SK-N-SH (cell line): ENCODE data around the gene FPR1. TPM values are rescaled to one million over a fixed set of nuclear protein-coding genes. Genes with fewer than 3 reads are reported as not detected.

Experiments
- CTCF ChIA-PET: fragments of 300-600, 350-600 bp; formaldehyde crosslinking; extraction: SDS; loops from one replicate; lab custom pipeline; 2021; lab: Yijun Ruan, JAX
- POLR2A ChIA-PET: fragments of 350-600 bp; sonication (Branson Sonifier 250); formaldehyde crosslinking; extraction: SDS; loops from one replicate; lab custom pipeline; 2020; ENCODE audit warnings: antibody characterized with exemption, inconsistent platforms; lab: Yijun Ruan, JAX
- DNase-seq: peaks from one replicate; pipeline ENCODE4 v3.0.0; 2012
- H2AFZ ChIP-seq: fragments of 200-600 bp; sonication (generic); 2 replicates; pipeline ENCODE4 v1.8.1; 2016; ENCODE audit warnings: antibody characterized with exemption, mild to moderate bottlenecking, low read depth
- H3F3A ChIP-seq: fragments of 200-600 bp; sonication (generic); replicated peaks from 2 replicates; pipeline ENCODE3; 2016; ENCODE audit warnings: antibody characterized with exemption, mild to moderate bottlenecking; ENCODE audit not compliant: insufficient read depth
- H3K27ac ChIP-seq, 2 experiments: fragments of 200-500 bp in 1 of 2; fragments of 200-600 bp in 1 of 2; sonication (Bioruptor generic) in 1 of 2; sonication (generic), shearing (Covaris generic) in 1 of 2; 2 replicates each; pipeline versions ENCODE4 v1.5.1 to v1.6.1; 2014 to 2016; ENCODE audit warnings: low read depth in 2 of 2, inconsistent platforms in 1 of 2, low read length in 1 of 2, mild to moderate bottlenecking in 1 of 2, mixed read lengths in 1 of 2
- H3K27me3 ChIP-seq: fragments of 200-600 bp; sonication (generic), shearing (Covaris generic); 2 replicates; pipeline ENCODE4 v1.6.1; 2016; ENCODE audit warnings: mixed run types; ENCODE audit not compliant: insufficient read depth
- H3K36me3 ChIP-seq, 2 experiments: fragments of 200-500 bp in 1 of 2; fragments of 200-600 bp in 1 of 2; sonication (Bioruptor generic) in 1 of 2; sonication (generic) in 1 of 2; replicated peaks in 1 of 2; 2 replicates each; pipeline versions ENCODE3 to v1.5.1; 2014 to 2016; ENCODE audit warnings: low read length in 1 of 2, mild to moderate bottlenecking in 1 of 2; ENCODE audit not compliant: insufficient read depth in 2 of 2, control insufficient read depth in 1 of 2
- H3K4me1 ChIP-seq, 2 experiments: fragments of 200-500 bp in 1 of 2; fragments of 200-600 bp in 1 of 2; sonication (Bioruptor generic) in 1 of 2; sonication (generic), shearing (Covaris generic) in 1 of 2; 2 replicates each; pipeline versions ENCODE4 v1.5.1 to v1.6.1; 2014 to 2016; ENCODE audit warnings: low read depth in 1 of 2, low read length in 1 of 2, mixed run types in 1 of 2; ENCODE audit not compliant: insufficient read depth in 2 of 2, control insufficient read depth in 1 of 2
- H3K4me2 ChIP-seq: fragments of 200-600 bp; sonication (generic), shearing (Covaris generic); 2 replicates; pipeline ENCODE4 v1.6.1; 2017; ENCODE audit warnings: mixed run types
- H3K4me3 ChIP-seq, 2 experiments: fragments of 200-500 bp in 1 of 2; fragments of 200-600 bp in 1 of 2; sonication (Bioruptor generic) in 1 of 2; sonication (generic), shearing (Covaris generic) in 1 of 2; 2 replicates each; pipeline versions ENCODE4 v1.5.1 to v1.8.1; 2014 to 2016; ENCODE audit warnings: low read depth in 2 of 2, inconsistent platforms in 1 of 2, low read length in 1 of 2, mild to moderate bottlenecking in 1 of 2, mixed read lengths in 1 of 2, moderate library complexity in 1 of 2
- H3K79me2 ChIP-seq: fragments of 200-600 bp; sonication (generic); 2 replicates; pipeline ENCODE4 v1.8.1; 2017; ENCODE audit warnings: mild to moderate bottlenecking; ENCODE audit not compliant: insufficient read depth
- H3K9ac ChIP-seq: fragments of 200-600 bp; sonication (generic); 2 replicates; pipeline ENCODE4 v1.6.1; 2017; ENCODE audit warnings: mixed run types
- H3K9me2 ChIP-seq: fragments of 200-600 bp; sonication (generic); 2 replicates; pipeline ENCODE4 v1.6.1; 2017; ENCODE audit warnings: mixed run types
- H3K9me3 ChIP-seq: fragments of 200-600 bp; sonication (generic); 2 replicates; pipeline ENCODE4 v1.6.1; 2017; ENCODE audit warnings: mixed run types, mild to moderate bottlenecking, moderate library complexity
- H4K20me1 ChIP-seq: fragments of 200-600 bp; sonication (generic); 2 replicates; pipeline ENCODE4 v1.6.1; 2017; ENCODE audit warnings: mild to moderate bottlenecking, mixed run types; ENCODE audit not compliant: insufficient read depth
- ELF1 ChIP-seq: IDR thresholded peaks from 2 replicates; pipeline ENCODE4 v1.4.0; 2012
- EZH2phosphoT487 ChIP-seq: fragments of 200-600 bp; sonication (generic); IDR thresholded peaks from 2 replicates; pipeline ENCODE4 v1.6.1; 2017; ENCODE audit warnings: low read depth, mixed run types, mild to moderate bottlenecking, antibody characterized with exemption, moderate library complexity, borderline replicate concordance
- FOSL2 ChIP-seq: IDR thresholded peaks from 2 replicates; pipeline ENCODE4 v1.4.0; 2012; ENCODE audit warnings: low read depth, mild to moderate bottlenecking, moderate library complexity, borderline replicate concordance
- FOXJ3 ChIP-seq: sonication (generic); formaldehyde crosslinking; IDR thresholded peaks from 2 replicates; pipeline ENCODE4 v1.5.1; 2020; ENCODE audit warnings: mild to moderate bottlenecking, missing genetic modification reagents
- JUND ChIP-seq: IDR thresholded peaks from 2 replicates; pipeline ENCODE4 v1.4.0; 2012
- MXI1 ChIP-seq: IDR thresholded peaks from 2 replicates; pipeline ENCODE4 v1.6.1; 2012; ENCODE audit warnings: mild to moderate bottlenecking, low read depth, low read length, improper control_type of control experiment
- RCOR1 ChIP-seq: fragments of 150-350 bp; IDR thresholded peaks from 2 replicates; pipeline ENCODE4 v1.6.1; 2017; ENCODE audit warnings: antibody characterized with exemption, low read length
- TAF1 ChIP-seq: IDR thresholded peaks from 2 replicates; pipeline ENCODE4 v1.6.1; 2012; ENCODE audit warnings: low read depth, mild to moderate bottlenecking, low read length, moderate library complexity, borderline replicate concordance
- YY1 ChIP-seq: IDR thresholded peaks from 2 replicates; pipeline ENCODE4 v1.4.0; 2012; ENCODE audit warnings: low read depth, mild to moderate bottlenecking
- WGBS: methylation state at CpG from one replicate; pipeline ENCODE4 v1.1.6; 2017; ENCODE audit warnings: low lambda C conversion rate; 5-methylcytosine and 5-hydroxymethylcytosine counted together
- polyA plus RNA-seq, 3 experiments: library from polyadenylated mRNA; depleted of rRNA; stranded (reverse); fragments of >200 nt; gene quantifications; 2 replicates each; pipeline ENCODE4 v1.2.3, GENCODE V29; 2012
- TF ChIP-seq, protein P1 (sequence below): IDR thresholded peaks from 2 replicates; pipeline ENCODE4 v1.4.0; 2012; ENCODE audit warnings: low read depth, borderline replicate concordance
- TF ChIP-seq, protein P2 (sequence below): IDR thresholded peaks from 2 replicates; pipeline ENCODE4 v1.6.1; 2012; ENCODE audit warnings: mild to moderate bottlenecking, low read depth, low read length, moderate library complexity
- TF ChIP-seq, protein P3 (sequence below): fragments of 150-350 bp; IDR thresholded peaks from 2 replicates; pipeline ENCODE4 v1.6.1; 2016; ENCODE audit warnings: mild to moderate bottlenecking, low read depth, low read length
- TF ChIP-seq, protein P4 (sequence below): fragments of 200-600 bp; sonication (generic); IDR thresholded peaks from 2 replicates; pipeline ENCODE4 v1.6.1; 2017; ENCODE audit warnings: antibody characterized with exemption, mild to moderate bottlenecking, moderate library complexity

FPR1 gene
- polyA plus RNA-seq, 1 of the 3 experiments (the other 2 are of a cell fraction): not detected

DNA sequence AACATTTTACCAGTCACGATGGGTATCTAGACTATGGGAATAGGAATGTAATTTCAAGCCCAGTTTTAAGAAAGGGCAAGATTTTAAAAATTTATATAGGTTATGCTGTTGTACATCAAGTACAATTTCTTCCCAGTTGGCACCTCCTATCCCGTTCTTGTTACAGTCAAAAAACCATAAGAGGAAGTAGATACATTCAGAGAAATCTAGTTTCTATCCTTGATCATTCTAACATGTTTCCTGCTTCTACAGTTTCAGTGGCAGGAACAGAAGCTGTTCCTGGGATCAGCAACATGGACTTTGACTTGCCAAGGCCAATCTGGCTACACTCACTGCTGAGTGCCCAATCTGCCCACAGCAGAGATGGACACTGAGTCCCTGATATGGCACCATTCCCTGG is 28.6 kb upstream of the FPR1 start:
- Histone ChIP-seq H3K27ac (no peak overlapping the region), H3K36me3 (no peaks in the 10 kb centered on the region), H4K20me1 (no peaks in the 10 kb centered on the region), H3K9me3 (no peaks in the 10 kb centered on the region), H3F3A (peaks cover 17% of the 10 kb centered on the region), H3K4me2 (no peak overlapping the region), H3K79me2 (no peaks in the 10 kb centered on the region), H3K9ac (no peak overlapping the region), H3K4me1 (peaks cover 0 to 10% of the 10 kb centered on the region in 2 experiments; a peak in 1 of 4 replicates), H2AFZ (no peak overlapping the region), H3K27me3 (no peaks in the 10 kb centered on the region), H3K4me3 (no peak overlapping the region), H3K9me2 (no peaks in the 10 kb centered on the region)
- TF ChIP-seq JUND (no peak), FOXJ3 (CRISPR knock-in tag) (no peak), EZH2phosphoT487 (no peak), TAF1 (no peak), ELF1 (no peak), MXI1 (no peak), YY1 (no peak), RCOR1 (no peak), FOSL2 (no peak)
- TF ChIP-seq, protein P1, sequence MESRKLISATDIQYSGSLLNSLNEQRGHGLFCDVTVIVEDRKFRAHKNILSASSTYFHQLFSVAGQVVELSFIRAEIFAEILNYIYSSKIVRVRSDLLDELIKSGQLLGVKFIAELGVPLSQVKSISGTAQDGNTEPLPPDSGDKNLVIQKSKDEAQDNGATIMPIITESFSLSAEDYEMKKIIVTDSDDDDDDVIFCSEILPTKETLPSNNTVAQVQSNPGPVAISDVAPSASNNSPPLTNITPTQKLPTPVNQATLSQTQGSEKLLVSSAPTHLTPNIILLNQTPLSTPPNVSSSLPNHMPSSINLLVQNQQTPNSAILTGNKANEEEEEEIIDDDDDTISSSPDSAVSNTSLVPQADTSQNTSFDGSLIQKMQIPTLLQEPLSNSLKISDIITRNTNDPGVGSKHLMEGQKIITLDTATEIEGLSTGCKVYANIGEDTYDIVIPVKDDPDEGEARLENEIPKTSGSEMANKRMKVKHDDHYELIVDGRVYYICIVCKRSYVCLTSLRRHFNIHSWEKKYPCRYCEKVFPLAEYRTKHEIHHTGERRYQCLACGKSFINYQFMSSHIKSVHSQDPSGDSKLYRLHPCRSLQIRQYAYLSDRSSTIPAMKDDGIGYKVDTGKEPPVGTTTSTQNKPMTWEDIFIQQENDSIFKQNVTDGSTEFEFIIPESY: no peak
- TF ChIP-seq, protein P2, sequence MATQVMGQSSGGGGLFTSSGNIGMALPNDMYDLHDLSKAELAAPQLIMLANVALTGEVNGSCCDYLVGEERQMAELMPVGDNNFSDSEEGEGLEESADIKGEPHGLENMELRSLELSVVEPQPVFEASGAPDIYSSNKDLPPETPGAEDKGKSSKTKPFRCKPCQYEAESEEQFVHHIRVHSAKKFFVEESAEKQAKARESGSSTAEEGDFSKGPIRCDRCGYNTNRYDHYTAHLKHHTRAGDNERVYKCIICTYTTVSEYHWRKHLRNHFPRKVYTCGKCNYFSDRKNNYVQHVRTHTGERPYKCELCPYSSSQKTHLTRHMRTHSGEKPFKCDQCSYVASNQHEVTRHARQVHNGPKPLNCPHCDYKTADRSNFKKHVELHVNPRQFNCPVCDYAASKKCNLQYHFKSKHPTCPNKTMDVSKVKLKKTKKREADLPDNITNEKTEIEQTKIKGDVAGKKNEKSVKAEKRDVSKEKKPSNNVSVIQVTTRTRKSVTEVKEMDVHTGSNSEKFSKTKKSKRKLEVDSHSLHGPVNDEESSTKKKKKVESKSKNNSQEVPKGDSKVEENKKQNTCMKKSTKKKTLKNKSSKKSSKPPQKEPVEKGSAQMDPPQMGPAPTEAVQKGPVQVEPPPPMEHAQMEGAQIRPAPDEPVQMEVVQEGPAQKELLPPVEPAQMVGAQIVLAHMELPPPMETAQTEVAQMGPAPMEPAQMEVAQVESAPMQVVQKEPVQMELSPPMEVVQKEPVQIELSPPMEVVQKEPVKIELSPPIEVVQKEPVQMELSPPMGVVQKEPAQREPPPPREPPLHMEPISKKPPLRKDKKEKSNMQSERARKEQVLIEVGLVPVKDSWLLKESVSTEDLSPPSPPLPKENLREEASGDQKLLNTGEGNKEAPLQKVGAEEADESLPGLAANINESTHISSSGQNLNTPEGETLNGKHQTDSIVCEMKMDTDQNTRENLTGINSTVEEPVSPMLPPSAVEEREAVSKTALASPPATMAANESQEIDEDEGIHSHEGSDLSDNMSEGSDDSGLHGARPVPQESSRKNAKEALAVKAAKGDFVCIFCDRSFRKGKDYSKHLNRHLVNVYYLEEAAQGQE: no peak
- TF ChIP-seq, protein P3, sequence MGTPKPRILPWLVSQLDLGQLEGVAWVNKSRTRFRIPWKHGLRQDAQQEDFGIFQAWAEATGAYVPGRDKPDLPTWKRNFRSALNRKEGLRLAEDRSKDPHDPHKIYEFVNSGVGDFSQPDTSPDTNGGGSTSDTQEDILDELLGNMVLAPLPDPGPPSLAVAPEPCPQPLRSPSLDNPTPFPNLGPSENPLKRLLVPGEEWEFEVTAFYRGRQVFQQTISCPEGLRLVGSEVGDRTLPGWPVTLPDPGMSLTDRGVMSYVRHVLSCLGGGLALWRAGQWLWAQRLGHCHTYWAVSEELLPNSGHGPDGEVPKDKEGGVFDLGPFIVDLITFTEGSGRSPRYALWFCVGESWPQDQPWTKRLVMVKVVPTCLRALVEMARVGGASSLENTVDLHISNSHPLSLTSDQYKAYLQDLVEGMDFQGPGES: no peak
- TF ChIP-seq, protein P4, sequence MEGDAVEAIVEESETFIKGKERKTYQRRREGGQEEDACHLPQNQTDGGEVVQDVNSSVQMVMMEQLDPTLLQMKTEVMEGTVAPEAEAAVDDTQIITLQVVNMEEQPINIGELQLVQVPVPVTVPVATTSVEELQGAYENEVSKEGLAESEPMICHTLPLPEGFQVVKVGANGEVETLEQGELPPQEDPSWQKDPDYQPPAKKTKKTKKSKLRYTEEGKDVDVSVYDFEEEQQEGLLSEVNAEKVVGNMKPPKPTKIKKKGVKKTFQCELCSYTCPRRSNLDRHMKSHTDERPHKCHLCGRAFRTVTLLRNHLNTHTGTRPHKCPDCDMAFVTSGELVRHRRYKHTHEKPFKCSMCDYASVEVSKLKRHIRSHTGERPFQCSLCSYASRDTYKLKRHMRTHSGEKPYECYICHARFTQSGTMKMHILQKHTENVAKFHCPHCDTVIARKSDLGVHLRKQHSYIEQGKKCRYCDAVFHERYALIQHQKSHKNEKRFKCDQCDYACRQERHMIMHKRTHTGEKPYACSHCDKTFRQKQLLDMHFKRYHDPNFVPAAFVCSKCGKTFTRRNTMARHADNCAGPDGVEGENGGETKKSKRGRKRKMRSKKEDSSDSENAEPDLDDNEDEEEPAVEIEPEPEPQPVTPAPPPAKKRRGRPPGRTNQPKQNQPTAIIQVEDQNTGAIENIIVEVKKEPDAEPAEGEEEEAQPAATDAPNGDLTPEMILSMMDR: no peak
- WGBS: 0% methylated on average over 2 of the region's 2 CpGs
- POLR2A ChIA-PET: no interaction called here
- no peak for DNase-seq
- CTCF ChIA-PET: no interaction called here
